RCC 7860 (cell line): ENCODE results near the gene ZDHHC1.

Source experiments
- DNase-seq: peaks from one replicate; pipeline ENCODE4 v3.0.0-alpha.2; 2015; ENCODE audit warnings: low spot score
- FAIRE-seq: peaks from 2 replicates; lab custom pipeline; 2012; peaks lifted over from hg19 to GRCh38; lab: Jason Lieb, UNC

ZDHHC1 gene, protein sequence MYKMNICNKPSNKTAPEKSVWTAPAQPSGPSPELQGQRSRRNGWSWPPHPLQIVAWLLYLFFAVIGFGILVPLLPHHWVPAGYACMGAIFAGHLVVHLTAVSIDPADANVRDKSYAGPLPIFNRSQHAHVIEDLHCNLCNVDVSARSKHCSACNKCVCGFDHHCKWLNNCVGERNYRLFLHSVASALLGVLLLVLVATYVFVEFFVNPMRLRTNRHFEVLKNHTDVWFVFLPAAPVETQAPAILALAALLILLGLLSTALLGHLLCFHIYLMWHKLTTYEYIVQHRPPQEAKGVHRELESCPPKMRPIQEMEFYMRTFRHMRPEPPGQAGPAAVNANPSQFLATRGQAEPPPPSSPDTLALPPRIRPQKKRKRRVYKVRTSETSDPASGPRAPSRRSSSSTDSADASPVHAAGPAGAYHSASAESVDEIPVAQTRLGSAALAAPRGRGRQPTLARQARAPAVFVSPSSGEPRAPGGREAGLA

GRCh38 chr16:67415872-67416793 lies at the start of gene ZDHHC1:
TSS of gene ZDHHC1 (minus strand) at chr16:67416477. CDS start at chr16:67407775, 8,702 bp downstream.
- peak; percentile 17 for DNase-seq
- FAIRE-seq = no peak

- FAIRE-seq (no peak), DNase-seq (no peak)
These were observed 48.3 kb upstream of the ZDHHC1 start for GRCh38 chr16:67464565-67464964.

- FAIRE-seq (no peak), DNase-seq (no peak)
These were observed 47.4 kb upstream of the ZDHHC1 start for GRCh38 chr16:67463691-67464090.

DNA sequence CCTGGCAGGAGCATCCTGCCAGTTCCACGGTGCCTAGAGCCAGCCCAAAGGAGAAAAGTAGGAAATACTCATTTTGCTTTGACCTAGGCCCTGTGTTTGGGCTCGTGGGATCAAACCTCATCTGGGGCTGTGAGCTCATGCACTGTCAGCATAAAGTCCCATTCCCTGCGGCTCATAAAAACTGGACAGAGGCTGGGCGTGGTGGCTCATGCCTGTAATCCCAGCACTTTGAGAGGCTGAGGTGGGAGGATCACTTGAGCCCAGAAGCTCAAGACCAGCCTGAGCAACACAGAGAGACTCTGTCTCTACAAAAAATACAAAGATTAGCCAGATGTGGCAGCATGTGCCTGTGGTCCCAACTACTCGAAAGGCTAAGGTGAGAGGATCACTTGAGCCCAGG lies 46.8 kb upstream of the ZDHHC1 start:
- DNase-seq = no peak

GRCh38 chr16:67462279-67462655 lies 46.0 kb upstream of the ZDHHC1 start:
- DNase-seq (no peak), FAIRE-seq (no peak)

More for the DNA sequence above, 46.8 kb upstream of the ZDHHC1 start:
- no peak for FAIRE-seq

- DNase-seq (no peak), FAIRE-seq (no peak)
These were observed 45.5 kb upstream of the ZDHHC1 start for GRCh38 chr16:67461600-67462278.

- no peak for DNase-seq
- FAIRE-seq = no peak
These were observed 44.7 kb upstream of the ZDHHC1 start for GRCh38 chr16:67460961-67461360.

DNA sequence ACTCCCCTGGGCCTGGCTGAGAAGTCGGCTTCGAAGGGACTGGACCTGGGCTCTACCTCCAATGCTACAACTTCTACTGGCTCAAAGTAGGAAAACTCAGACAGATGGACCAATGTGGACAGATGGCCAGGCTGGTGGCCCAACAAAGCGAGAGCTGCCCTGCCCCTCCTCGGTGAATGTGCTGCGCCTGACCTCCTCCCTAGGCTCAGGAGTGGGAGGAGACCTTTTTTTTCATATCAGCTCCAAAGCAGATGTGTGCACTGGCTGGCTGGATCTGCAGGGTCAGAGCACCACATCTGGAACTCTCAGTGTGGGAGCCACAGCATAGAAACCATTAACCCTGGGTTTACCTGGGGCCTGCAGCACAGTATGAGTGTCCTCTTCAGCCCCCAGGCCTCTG lies 43.9 kb upstream of the ZDHHC1 start:
- DNase-seq (no peak), FAIRE-seq (no peak)

- DNase-seq = no peak
- no peak for FAIRE-seq
These were observed 43.5 kb upstream of the ZDHHC1 start for GRCh38 chr16:67459861-67460150.

DNA sequence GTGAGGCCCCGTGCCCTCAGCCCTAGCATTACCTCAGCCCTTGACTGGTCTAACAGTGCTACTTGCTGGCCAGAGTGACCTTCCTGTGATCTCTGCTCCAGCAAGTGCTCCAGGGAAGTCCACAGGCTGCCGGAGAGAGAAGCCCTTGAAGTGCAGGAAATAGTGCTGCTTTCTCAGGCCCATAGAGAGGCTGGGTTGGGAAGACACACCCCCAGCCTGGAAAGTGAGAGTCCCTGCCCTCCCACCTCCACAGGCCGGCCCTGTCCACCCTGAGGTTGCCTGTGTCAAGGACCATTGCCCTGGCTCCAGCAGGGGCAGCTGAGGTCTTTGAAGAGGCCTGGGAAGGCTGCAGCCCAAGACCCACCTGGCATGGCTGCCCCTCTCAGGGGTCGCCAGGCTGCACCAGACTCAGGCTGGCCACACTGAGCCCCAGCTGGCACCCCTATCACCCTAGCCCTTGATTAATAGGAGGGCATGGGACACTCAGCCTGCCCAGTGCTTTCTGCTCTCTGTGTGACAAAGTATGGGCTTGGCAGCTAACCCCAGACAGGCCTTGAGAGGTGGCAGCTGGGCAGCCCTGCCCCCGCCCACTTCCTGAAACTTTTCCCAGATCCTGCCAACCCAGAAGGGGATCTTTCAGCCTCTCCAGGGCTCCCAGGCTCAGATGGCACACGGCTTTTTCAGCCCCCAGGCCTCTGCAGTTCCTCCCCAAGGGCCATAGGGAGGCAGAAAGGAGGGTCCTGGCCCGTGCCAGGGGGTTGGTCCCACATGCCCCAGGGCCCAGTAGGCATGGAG lies 43.0 kb upstream of the ZDHHC1 start:
- no peak for FAIRE-seq
- no peak for DNase-seq

DNA sequence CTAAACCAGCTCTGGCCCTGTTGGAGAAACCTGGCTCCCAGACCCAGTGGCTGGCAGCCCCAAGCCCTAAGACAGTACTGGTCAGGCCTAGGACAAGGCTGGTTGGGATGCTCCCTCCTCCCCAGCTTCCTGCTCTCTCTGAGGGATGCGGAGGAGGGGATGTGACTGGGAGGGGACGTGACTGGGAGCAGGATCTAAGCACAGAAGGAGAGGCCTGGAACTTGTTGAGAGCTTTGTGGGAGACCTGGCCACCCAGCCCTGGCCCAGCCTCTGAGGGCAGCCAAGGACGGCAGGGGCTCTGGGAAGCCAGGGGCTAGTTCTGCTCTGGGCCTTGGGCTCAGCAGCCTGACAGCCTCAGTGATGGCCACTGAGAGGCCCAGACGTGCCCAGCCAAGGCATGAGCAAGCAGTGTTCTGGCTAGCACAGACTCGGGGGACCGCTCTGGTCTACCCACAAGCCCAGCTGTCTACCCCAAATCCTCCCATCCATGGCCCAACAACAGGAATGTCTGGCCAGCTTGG lies 41.9 kb upstream of the ZDHHC1 start:
- DNase-seq = no peak
- FAIRE-seq = no peak

DNA sequence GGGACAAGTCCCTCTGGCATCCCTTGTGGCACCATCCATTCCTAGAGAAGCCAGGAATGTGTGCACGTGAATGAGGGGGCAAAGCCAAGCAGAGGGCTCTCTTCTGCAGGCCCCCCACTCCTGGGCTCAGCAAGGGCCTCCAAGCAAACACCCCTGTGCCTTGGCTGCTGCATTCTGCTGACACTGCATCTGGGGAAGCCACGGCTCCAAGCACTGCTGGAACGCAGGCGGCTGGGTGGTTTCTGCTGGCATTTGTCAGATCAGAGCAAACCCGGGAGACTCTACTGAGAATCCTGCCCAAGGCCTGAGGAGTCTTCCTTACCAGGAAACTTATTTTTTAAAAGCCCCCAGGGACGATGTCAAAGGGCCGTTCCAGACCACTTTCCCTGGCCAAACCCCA lies 41.3 kb upstream of the ZDHHC1 start:
- FAIRE-seq = no peak
- no peak for DNase-seq

- DNase-seq (no peak), FAIRE-seq (no peak)
These were observed 40.3 kb upstream of the ZDHHC1 start for GRCh38 chr16:67456391-67457081.

- FAIRE-seq = no peak
- no peak for DNase-seq
These were observed 38.6 kb upstream of the ZDHHC1 start for GRCh38 chr16:67454852-67455251.

DNA sequence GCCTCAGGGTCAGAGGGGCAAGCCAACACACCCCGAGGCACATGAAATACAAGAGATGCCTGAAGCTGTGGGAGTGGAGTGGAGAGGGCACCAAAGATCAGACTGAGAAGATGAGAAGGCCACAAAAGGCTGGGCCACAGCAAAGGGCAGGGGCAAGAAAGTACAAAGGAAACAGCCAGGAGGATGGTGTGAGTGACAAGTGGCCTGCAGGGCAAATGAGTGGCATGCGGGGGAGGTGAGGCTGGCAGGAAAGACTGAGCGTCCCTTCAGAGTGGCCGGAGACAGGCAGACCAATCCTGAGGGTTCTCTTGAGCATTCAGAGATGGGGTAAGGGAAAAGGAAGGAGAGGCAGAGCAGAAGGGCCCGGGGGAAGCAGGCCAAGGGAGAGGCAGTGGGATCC lies 37.8 kb upstream of the ZDHHC1 start:
- FAIRE-seq (no peak), DNase-seq (no peak)

DNA sequence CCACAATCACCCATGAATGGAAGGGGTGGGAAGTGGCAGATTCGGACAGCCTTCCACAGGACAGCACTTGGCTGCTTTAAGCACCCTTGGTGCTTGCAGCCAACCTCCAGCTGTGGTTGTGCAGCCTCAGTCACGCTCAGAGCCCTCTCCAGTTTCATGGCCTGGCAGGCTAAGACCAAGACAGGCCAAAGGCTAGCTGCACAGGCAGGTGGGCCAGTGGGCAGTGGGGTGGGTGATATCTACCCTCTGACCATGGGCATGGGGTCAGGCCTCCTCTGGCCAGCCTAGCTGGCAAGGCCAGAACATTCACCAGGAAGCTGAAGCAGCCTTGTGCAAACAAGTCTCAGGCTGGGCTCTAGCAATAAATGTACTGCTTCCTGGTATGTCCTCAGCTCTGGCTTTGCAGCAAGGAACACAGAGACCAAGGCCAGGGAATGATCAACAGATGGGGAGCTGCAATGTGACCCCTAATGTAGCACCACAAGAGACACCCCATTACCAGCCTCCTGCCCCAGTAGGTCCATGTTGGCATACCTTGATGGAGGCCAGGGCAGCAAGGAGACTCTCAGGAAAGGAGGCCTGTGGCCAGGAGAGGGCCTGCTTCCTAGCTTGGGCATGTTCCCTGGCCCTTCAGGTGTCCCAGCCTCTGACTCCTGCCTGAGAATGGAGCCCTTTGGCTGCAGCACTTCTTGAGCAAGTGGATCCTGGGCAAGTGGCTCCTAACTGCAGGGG lies 35.6 kb upstream of the ZDHHC1 start:
- no peak for DNase-seq
- no peak for FAIRE-seq

- DNase-seq = no peak
- FAIRE-seq = no peak
These were observed 34.9 kb upstream of the ZDHHC1 start for GRCh38 chr16:67451061-67451703.

- no peak for FAIRE-seq
These were observed 33.5 kb upstream of the ZDHHC1 start for GRCh38 chr16:67449739-67450138.

DNA sequence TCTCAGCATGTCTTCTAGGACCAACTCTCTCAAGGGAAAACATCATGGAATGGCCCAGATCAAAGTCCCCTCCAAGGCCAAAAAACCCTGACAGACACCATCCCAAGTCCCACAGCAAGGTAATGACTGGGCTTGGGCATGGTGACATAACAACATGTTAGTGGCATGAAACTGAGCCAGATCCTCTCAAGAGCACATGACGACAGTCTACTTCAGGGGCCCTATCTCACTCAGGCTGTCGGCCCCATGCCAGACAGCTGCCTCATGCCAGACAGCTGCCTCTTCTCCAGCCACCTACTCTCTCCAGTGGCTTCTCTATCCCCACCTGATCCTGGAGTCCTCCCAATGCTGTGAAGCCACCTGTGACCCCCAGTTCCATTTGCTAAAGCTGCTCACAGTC lies 33.1 kb upstream of the ZDHHC1 start:
- DNase-seq (no peak), FAIRE-seq (no peak)

More at GRCh38 chr16:67449739-67450138, 33.5 kb upstream of the ZDHHC1 start:
- no peak for DNase-seq
